Mesenteric fat pad (tissue), 1 donor: ENCODE measurements around the gene CPTP. TPM values are rescaled to one million over a fixed set of nuclear protein-coding genes. Genes with fewer than 3 reads are reported as not detected.

ENCODE experiments used
- DNase-seq: peaks from one replicate; pipeline ENCODE4 v3.0.0-alpha.2; 2020; ENCODE audit warnings: low spot score
- total RNA-seq: library from RNA; stranded (reverse); fragmentation: NEBNext Ultra II Directional; extraction: Animal tissue kit (Norgen Biotek cat#: 25700); gene quantifications from one replicate; pipeline ENCODE4 v1.2.1, GENCODE V29; 2021
- donor health status: DM: yes; HTN: yes; CAD: no.

The CPTP gene
- total RNA-seq, 1 donor from 2014 or later, result 19.7 TPM

- DNase-seq, result no peak
Measured at GRCh38 chr1:1291548-1292441, 32.8 kb upstream of the CPTP start.

GRCh38 chr1:1292442-1292779, 32.2 kb upstream of the CPTP start:
- DNase-seq, result no peak

GRCh38 chr1:1292851-1293250, 31.8 kb upstream of the CPTP start:
- no peak for DNase-seq

- no peak for DNase-seq
Measured at GRCh38 chr1:1293263-1294249, 31.0 kb upstream of the CPTP start.

GRCh38 chr1:1294250-1294890, 30.2 kb upstream of the CPTP start:
- DNase-seq, result no peak

GRCh38 chr1:1295154-1295923, 29.3 kb upstream of the CPTP start:
- no peak for DNase-seq

- DNase-seq, result no peak
Measured at GRCh38 chr1:1296070-1297061, 28.2 kb upstream of the CPTP start.

- no peak for DNase-seq
Measured at GRCh38 chr1:1297802-1298424, 26.7 kb upstream of the CPTP start.

- DNase-seq, result no peak
Measured at GRCh38 chr1:1298861-1299685, 25.5 kb upstream of the CPTP start.

GRCh38 chr1:1299686-1300351, 24.8 kb upstream of the CPTP start:
- no peak for DNase-seq

- DNase-seq, result no peak
Measured at GRCh38 chr1:1300352-1300739, 24.3 kb upstream of the CPTP start.

- DNase-seq, result no peak
Measured at GRCh38 chr1:1302006-1302430, 22.6 kb upstream of the CPTP start.

GRCh38 chr1:1302951-1303509, 21.6 kb upstream of the CPTP start:
- no peak for DNase-seq

GRCh38 chr1:1303736-1304135, 20.9 kb upstream of the CPTP start:
- DNase-seq, result no peak

- no peak for DNase-seq
Measured at GRCh38 chr1:1304331-1305299, 20.0 kb upstream of the CPTP start.
